Breast epithelium (tissue), 4 donors: ENCODE measurements around the gene SHB. TPM values are rescaled to one million over a fixed set of nuclear protein-coding genes. Genes with fewer than 3 reads are reported as not detected.
A peak's percentile ranks its signal among the peaks of the same experiment; 100 is the strongest.

Experiments
- DNase-seq, 2 donors: peaks; one replicate each; pipeline ENCODE4 v3.0.0-alpha.2; 2019; ENCODE audit warnings: low spot score in 2 of 2
- H3K27ac ChIP-seq, 2 donors: fragments of 200-600 bp; sonication (generic) in 1 of 2; one replicate each; pipeline ENCODE4 v1.5.1; 2016 to 2019; ENCODE audit warnings: mild to moderate bottlenecking in 1 of 2
- H3K27me3 ChIP-seq, 2 donors: fragments of 200-600 bp; sonication (generic) in 1 of 2; one replicate each; pipeline versions ENCODE4 v1.5.1 to v1.6.0; 2017 to 2019; ENCODE audit warnings: control low read depth in 1 of 2, mild to moderate bottlenecking in 1 of 2
- H3K36me3 ChIP-seq: fragments of 200-600 bp; one replicate; pipeline ENCODE4 v1.5.1; 2019
- H3K4me1 ChIP-seq, 2 donors: fragments of 200-600 bp; sonication (generic); one replicate each; pipeline ENCODE4 v1.5.1; 2016 to 2019; ENCODE audit warnings: control low read depth in 1 of 2
- H3K4me3 ChIP-seq, 3 donors: fragments of 200-600 bp; sonication (generic); 1 replicate in 2 of 3; 2 replicates in 1 of 3; pipeline ENCODE4 v1.5.1; 2016 to 2019; ENCODE audit warnings: mild to moderate bottlenecking in 3 of 3, moderate library complexity in 2 of 3
- H3K9me3 ChIP-seq, 2 donors: fragments of 200-600 bp; sonication (generic) in 1 of 2; one replicate each; pipeline ENCODE4 v1.5.1; 2016 to 2019; ENCODE audit warnings: control low read depth in 1 of 2
- CTCF ChIP-seq, 3 donors: fragments of 450-650 bp; IDR thresholded peaks; one replicate each; pipeline ENCODE4 v1.5.1; 2016 to 2017; ENCODE audit warnings: antibody characterized with exemption in 3 of 3, mild to moderate bottlenecking in 3 of 3, moderate library complexity in 3 of 3
- POLR2A ChIP-seq: fragments of 450-650 bp; IDR thresholded peaks from one replicate; pipeline ENCODE4 v1.6.1; 2016; ENCODE audit warnings: antibody characterized with exemption, mild to moderate bottlenecking, moderate library complexity
- POLR2AphosphoS5 ChIP-seq, 3 donors: sonication (generic); formaldehyde crosslinking; IDR thresholded peaks; one replicate each; pipeline ENCODE4 v1.6.1; 2017; ENCODE audit warnings: antibody characterized with exemption in 3 of 3
- intact Hi-C: fragments of 100-400 bp; cut with DNase I; formaldehyde crosslinking; loops from one replicate; pipeline ENCODE4 v1.15.1; 2023; ENCODE audit warnings: low total_unique reads
- total RNA-seq, 3 donors: library from RNA; depleted of rRNA; stranded (reverse); fragments of >200 nt; gene quantifications; one replicate each; pipeline ENCODE4 v1.1.0, GENCODE V29; 2016

The SHB gene
- total RNA-seq, 3 donors from 2014 or later, result 3.8 to 18.7 (median 17.9) TPM

DNA sequence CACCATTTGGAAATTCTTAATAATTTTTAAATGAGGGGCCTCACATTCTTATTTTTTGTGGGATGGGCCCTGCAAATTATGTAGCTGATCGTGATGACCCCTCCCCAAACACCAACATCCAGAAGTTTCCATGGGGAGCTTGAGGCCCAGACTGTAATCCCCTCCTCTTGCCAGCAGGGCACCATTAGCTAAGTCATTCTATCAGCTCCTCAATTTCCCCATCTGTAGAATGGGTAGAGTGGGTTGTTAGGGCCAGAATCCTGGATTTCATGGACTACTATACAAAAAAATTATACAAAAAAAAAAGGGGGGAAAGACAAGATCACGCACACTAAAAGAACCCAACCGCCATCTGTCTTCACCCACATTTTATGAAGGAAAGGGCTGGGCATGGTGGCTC lies 38.4 kb downstream of the SHB start:
- DNase-seq, result no peak
- H3K4me1 ChIP-seq, result peaks cover 14 to 17% of the 10 kb centered on the region in 2 donors
- TF ChIP-seq POLR2A (no peak), POLR2AphosphoS5 (IDR thresholded peaks at IDR 0.05) (no peak), CTCF (IDR thresholded peaks at IDR 0.05) (no peak)
- intact Hi-C loops, result no loop called here
- no peaks in the 10 kb centered on the region for H3K9me3 ChIP-seq
- no peaks in the 10 kb centered on the region for H3K36me3 ChIP-seq
- H3K27ac ChIP-seq, result no peak overlapping the region
- H3K27me3 ChIP-seq, result no peaks in the 10 kb centered on the region
- H3K4me3 ChIP-seq, result no peak overlapping the region

- H3K27ac ChIP-seq, result no peak overlapping the region
- no peaks in the 10 kb centered on the region for H3K9me3 ChIP-seq
- no peaks in the 10 kb centered on the region for H3K36me3 ChIP-seq
- H3K4me1 ChIP-seq, result peaks cover 20 to 21% of the 10 kb centered on the region in 2 donors
- intact Hi-C loops, result no loop called here
- DNase-seq, result no peak
- TF ChIP-seq CTCF (IDR thresholded peaks at IDR 0.05), result no peak
- TF ChIP-seq POLR2AphosphoS5 (IDR thresholded peaks at IDR 0.05), result no peak
- no peak for TF ChIP-seq POLR2A
- no peak overlapping the region for H3K4me3 ChIP-seq
- H3K27me3 ChIP-seq, result no peaks in the 10 kb centered on the region
Observed at GRCh38 chr9:38029915-38030638, 39.0 kb downstream of the SHB start.

GRCh38 chr9:38027714-38028113 lies 41.3 kb downstream of the SHB start:
- Histone ChIP-seq H3K9me3 (no peaks in the 10 kb centered on the region), H3K27me3 (no peaks in the 10 kb centered on the region), H3K27ac (no peak overlapping the region), H3K4me1 (peaks cover 33 to 44% of the 10 kb centered on the region in 2 donors), H3K36me3 (no peaks in the 10 kb centered on the region), H3K4me3 (no peak overlapping the region)
- TF ChIP-seq CTCF (IDR thresholded peaks at IDR 0.05) (no peak), POLR2AphosphoS5 (IDR thresholded peaks at IDR 0.05) (no peak), POLR2A (no peak)
- intact Hi-C loops, result no loop called here
- DNase-seq, result no peak

DNA sequence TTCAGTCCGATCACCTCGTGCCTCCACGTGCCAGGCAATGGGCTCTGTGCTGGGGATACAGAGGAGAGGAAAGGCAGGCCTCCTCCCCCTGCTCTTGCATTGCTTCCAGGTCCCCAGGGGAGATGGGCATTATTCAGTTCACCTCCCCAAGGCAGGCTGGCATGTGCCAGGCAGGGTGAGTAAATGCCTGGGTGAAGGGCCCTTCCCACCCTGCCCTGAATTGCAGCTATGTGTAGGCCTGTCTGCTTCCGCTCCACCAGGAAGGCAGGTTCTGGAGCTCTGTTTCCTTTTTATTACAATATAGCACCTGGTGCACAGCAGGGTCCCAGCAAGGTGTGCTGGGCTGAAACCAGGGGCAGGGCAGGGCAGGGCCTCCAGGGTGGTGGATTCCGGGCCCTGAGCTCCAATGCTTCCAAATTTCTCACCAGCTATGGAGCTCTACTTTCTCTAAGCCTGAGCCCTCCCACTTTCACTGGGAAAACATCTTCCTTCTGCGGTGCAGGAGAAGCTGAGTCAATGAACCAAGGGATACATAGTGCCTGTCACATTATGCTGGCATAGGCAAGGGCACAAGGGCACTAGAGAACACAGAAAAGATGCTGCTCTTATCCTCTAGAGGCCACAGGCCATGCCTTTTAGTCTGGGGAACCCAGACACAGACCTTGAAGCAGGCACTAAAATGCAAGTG lies 42.0 kb downstream of the SHB start:
- no peak for DNase-seq
- TF ChIP-seq POLR2A (no peak), POLR2AphosphoS5 (IDR thresholded peaks at IDR 0.05) (no peak), CTCF (IDR thresholded peaks at IDR 0.05) (no peak)
- Histone ChIP-seq H3K4me3 (no peak overlapping the region), H3K4me1 (peaks cover 35 to 44% of the 10 kb centered on the region in 2 donors), H3K36me3 (no peaks in the 10 kb centered on the region), H3K9me3 (no peaks in the 10 kb centered on the region), H3K27me3 (no peaks in the 10 kb centered on the region), H3K27ac (peak overlapping the region; percentile 76 to 78)
- intact Hi-C loops, result no loop called here
